HepG2 (cell line): ENCODE measurements around the gene VAMP5. TPM values are rescaled to one million over a fixed set of nuclear protein-coding genes. Genes with fewer than 3 reads are reported as not detected.
A peak's percentile ranks its signal among the peaks of the same experiment; 100 is the strongest.

Source experiments
- ASH2L ChIP-seq: fragments of 300-600, 200-600 bp; sonication (generic); IDR thresholded peaks from 2 replicates; pipeline ENCODE4 v1.7.0; 2017; ENCODE audit warnings: low read depth, mild to moderate bottlenecking, moderate library complexity, mixed read lengths, low read length; ENCODE audit not compliant: insufficient read length
- CENPX ChIP-seq: sonication (generic); formaldehyde crosslinking; IDR thresholded peaks from 2 replicates; pipeline ENCODE4 v1.9.0; 2021; ENCODE audit warnings: mild to moderate bottlenecking, missing genetic modification reagents, moderate library complexity
- CREM ChIP-seq, 2 experiments: sonication (generic) in 1 of 2; formaldehyde crosslinking in 1 of 2; IDR thresholded peaks; 2 replicates each; pipeline versions ENCODE4 v1.4.0 to v1.6.1; 2016 to 2020; ENCODE audit warnings: antibody characterized with exemption in 1 of 2, mild to moderate bottlenecking in 1 of 2, missing genetic modification reagents in 1 of 2
- LRRFIP1 ChIP-seq: sonication (generic); formaldehyde crosslinking; conservative IDR thresholded peaks from 2 replicates; pipeline ENCODE4 v1.4.0; 2020; ENCODE audit warnings: missing genetic modification reagents
- RNF2 ChIP-seq: fragments of 450-650 bp; conservative IDR thresholded peaks from 2 replicates; pipeline ENCODE4 v1.6.1; 2016; ENCODE audit warnings: low read depth
- TRIM22 ChIP-seq: fragments of 450-650 bp; IDR thresholded peaks from 2 replicates; pipeline ENCODE4 v1.6.1; 2017
- ZFP36L1 ChIP-seq: sonication (generic); formaldehyde crosslinking; IDR thresholded peaks from 2 replicates; pipeline ENCODE4 v1.8.0; 2022; ENCODE audit warnings: mild to moderate bottlenecking, missing genetic modification reagents, moderate library complexity
- ZNF550 ChIP-seq: sonication (generic); formaldehyde crosslinking; IDR thresholded peaks from 2 replicates; pipeline ENCODE4 v1.4.0; 2020; ENCODE audit warnings: mild to moderate bottlenecking, missing genetic modification reagents, borderline replicate concordance
- ZNF564 ChIP-seq: sonication (generic); formaldehyde crosslinking; IDR thresholded peaks from 2 replicates; pipeline ENCODE4 v1.8.1; 2023; ENCODE audit warnings: mild to moderate bottlenecking, missing genetic modification reagents
- ZNF629 ChIP-seq: sonication (generic); formaldehyde crosslinking; conservative IDR thresholded peaks from 2 replicates; pipeline ENCODE4 v1.5.0; 2020; ENCODE audit warnings: missing genetic modification reagents
- ZNF713 ChIP-seq: sonication (generic); formaldehyde crosslinking; IDR thresholded peaks from 2 replicates; pipeline ENCODE4 v1.4.0; 2020; ENCODE audit warnings: mild to moderate bottlenecking, missing genetic modification reagents
- polyA plus RNA-seq, 8 experiments: library from polyadenylated mRNA; depleted of rRNA in 3 of 8; stranded (reverse) in 7 of 8; unstranded in 1 of 8; fragments of >200 nt; fragmentation: Illumina TruSeq in 4 of 8; extraction: Trizol in 4 of 8; gene quantifications; 2 replicates each; pipeline versions ENCODE4 v1.2.1 to v1.2.3, GENCODE V29; 2011 to 2016; ENCODE audit warnings: low read depth in 4 of 8, missing spikeins in 1 of 8, mixed read lengths in 1 of 8; ENCODE audit not compliant: insufficient read depth in 1 of 8
- total RNA-seq, 5 experiments: library from RNA; depleted of rRNA; stranded (reverse); fragments of >200 nt; fragmentation: Illumina TruSeq; extraction: Trizol; gene quantifications; 2 replicates each; pipeline ENCODE4 v1.2.3, GENCODE V29; 2016; ENCODE audit warnings: low read depth in 1 of 5
- TF ChIP-seq, protein P1 (sequence below): sonication (generic); formaldehyde crosslinking; IDR thresholded peaks from 2 replicates; pipeline ENCODE4 v1.5.1; 2020; ENCODE audit warnings: mild to moderate bottlenecking, missing genetic modification reagents, moderate library complexity
- TF ChIP-seq, protein P2 (sequence below): sonication (generic); formaldehyde crosslinking; IDR thresholded peaks from 2 replicates; pipeline ENCODE4 v1.5.1; 2020; ENCODE audit warnings: mild to moderate bottlenecking, missing genetic modification reagents, borderline replicate concordance

The VAMP5 gene
- total and polyA plus RNA-seq, 2 of the 13 experiments (the other 11 are each of a cell fraction or from before 2014, with no cell fraction given), result 7.2 to 56.7 TPM

DNA sequence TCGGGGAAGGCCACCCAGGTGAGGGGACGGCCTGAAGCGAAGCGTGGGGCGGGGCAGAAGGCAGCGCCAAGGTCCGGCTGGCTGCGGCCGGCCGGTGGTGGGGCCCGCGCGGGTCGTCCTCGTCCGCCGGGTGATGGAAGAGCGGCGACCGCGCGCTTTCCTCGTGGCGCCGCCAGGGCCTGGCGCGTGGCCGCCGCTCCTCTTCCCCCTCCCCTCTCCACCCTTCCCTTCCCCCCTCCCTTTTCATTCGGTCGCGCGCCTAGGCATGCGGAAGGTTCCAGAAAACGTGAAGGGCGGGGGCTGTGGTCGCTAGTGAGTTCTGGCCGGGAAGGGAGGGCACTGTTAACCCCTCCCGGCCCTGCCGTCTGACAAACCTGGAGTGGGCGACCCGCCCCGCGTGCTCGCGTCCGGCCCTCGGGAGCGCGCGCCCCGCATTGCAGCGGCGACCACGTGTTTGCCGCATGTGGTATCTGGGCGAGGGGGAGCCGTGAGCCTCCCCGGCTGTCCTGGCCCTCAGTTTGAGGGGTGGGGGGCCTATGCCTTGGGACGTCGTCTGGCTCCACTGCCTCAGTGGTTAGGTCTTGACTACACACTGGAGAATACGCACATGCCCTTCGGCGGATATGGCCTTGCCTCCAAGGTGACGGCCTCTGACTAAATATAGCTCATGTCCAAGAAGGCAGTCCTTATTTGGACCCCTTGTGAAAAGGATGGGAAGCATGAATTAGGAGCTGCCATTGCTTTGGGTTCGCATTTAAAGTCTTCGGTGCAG, 44.7 kb upstream of the VAMP5 start (continued):
- TF ChIP-seq ZNF629 (0 out of 2 replicates have a peak, but pooled peaks have one; percentile 29), TRIM22 (no peak), ASH2L (no peak), CENPX (no peak), ZNF550 (CRISPR knock-in tag) (no peak; the same call in 1 of the 2 replicates), ZFP36L1 (CRISPR knock-in tag) (peak; percentile 60), RNF2 (peak; percentile 75; the same call in 1 of the 2 replicates), ZNF564 (CRISPR knock-in tag) (peak; percentile 85; the same call in 1 of the 2 replicates), CREM (IDR thresholded peaks at IDR 0.05) (no peak), CREM (CRISPR knock-in tag; IDR thresholded peaks at IDR 0.05) (no peak), ZNF713 (CRISPR knock-in tag) (no peak), LRRFIP1 (CRISPR knock-in tag) (no peak)
- TF ChIP-seq, protein P1, sequence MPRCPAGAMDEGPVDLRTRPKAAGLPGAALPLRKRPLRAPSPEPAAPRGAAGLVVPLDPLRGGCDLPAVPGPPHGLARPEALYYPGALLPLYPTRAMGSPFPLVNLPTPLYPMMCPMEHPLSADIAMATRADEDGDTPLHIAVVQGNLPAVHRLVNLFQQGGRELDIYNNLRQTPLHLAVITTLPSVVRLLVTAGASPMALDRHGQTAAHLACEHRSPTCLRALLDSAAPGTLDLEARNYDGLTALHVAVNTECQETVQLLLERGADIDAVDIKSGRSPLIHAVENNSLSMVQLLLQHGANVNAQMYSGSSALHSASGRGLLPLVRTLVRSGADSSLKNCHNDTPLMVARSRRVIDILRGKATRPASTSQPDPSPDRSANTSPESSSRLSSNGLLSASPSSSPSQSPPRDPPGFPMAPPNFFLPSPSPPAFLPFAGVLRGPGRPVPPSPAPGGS (CRISPR knock-in tag), result peak; percentile 36; the same call in 1 of the 2 replicates
- TF ChIP-seq, protein P2, sequence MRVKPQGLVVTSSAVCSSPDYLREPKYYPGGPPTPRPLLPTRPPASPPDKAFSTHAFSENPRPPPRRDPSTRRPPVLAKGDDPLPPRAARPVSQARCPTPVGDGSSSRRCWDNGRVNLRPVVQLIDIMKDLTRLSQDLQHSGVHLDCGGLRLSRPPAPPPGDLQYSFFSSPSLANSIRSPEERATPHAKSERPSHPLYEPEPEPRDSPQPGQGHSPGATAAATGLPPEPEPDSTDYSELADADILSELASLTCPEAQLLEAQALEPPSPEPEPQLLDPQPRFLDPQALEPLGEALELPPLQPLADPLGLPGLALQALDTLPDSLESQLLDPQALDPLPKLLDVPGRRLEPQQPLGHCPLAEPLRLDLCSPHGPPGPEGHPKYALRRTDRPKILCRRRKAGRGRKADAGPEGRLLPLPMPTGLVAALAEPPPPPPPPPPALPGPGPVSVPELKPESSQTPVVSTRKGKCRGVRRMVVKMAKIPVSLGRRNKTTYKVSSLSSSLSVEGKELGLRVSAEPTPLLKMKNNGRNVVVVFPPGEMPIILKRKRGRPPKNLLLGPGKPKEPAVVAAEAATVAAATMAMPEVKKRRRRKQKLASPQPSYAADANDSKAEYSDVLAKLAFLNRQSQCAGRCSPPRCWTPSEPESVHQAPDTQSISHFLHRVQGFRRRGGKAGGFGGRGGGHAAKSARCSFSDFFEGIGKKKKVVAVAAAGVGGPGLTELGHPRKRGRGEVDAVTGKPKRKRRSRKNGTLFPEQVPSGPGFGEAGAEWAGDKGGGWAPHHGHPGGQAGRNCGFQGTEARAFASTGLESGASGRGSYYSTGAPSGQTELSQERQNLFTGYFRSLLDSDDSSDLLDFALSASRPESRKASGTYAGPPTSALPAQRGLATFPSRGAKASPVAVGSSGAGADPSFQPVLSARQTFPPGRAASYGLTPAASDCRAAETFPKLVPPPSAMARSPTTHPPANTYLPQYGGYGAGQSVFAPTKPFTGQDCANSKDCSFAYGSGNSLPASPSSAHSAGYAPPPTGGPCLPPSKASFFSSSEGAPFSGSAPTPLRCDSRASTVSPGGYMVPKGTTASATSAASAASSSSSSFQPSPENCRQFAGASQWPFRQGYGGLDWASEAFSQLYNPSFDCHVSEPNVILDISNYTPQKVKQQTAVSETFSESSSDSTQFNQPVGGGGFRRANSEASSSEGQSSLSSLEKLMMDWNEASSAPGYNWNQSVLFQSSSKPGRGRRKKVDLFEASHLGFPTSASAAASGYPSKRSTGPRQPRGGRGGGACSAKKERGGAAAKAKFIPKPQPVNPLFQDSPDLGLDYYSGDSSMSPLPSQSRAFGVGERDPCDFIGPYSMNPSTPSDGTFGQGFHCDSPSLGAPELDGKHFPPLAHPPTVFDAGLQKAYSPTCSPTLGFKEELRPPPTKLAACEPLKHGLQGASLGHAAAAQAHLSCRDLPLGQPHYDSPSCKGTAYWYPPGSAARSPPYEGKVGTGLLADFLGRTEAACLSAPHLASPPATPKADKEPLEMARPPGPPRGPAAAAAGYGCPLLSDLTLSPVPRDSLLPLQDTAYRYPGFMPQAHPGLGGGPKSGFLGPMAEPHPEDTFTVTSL (CRISPR knock-in tag), result 0 out of 2 replicates have a peak, but pooled peaks have one; percentile 16
